Measurements from ENCODE around the gene TRMT61A.

TRMT61A gene

DNA sequence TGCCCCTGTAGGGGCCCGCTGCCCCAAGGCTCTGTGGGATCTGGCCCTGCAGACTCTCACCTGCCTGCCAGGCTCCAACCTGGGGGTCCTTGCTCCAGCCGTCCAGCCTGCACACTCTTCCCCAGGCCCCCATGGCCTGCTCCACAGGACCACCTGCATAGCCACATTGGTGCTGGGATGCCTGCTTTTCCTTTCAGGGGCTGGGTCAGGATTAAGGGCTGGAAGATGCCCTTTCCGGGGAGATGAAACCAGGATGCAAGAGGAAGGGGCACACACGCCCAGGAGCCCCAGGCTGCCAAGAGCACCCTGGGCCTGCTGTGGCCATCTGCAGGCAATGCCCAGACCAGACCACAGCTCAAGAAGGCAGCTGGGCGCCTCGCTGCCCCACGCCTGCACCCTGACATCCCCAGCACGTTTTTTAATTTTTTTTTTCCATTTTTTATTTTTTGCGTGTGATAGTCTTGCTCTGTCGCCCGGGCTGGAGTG lies 18.5 kb downstream of the TRMT61A start:
- DNase-seq (ENCODE audit: low spot score) = no peak

DNA sequence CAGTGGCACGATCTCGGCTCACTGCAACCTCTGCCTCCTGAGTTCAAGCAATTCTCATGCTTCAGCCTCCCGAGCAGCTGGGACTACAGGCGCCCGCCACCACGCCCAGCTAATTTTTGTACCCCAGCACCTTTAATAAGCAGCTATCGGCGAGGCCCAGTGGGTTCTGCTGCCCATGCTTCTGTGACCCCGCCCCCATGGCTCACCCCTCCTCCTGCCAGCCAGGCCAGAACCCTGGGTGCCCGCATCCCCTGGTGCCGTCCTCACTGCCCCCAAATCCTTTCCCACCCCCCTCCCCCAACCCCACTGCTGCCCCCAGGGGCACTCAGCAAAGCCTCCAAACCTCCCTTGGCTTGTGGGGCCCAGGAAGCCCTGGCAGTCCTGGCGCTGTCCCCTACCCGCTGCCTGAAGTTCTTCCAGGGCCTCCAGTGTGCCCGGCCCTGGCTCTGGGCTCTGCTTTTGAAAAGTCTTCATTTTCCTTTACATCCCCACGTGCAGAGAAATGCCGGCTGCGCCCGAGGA lies 19.0 kb downstream of the TRMT61A start:
- no peak for DNase-seq (ENCODE audit: low spot score)

GRCh38 chr14:103548463-103549351 lies 19.7 kb downstream of the TRMT61A start:
- no peak for DNase-seq (ENCODE audit: low spot score)

DNA sequence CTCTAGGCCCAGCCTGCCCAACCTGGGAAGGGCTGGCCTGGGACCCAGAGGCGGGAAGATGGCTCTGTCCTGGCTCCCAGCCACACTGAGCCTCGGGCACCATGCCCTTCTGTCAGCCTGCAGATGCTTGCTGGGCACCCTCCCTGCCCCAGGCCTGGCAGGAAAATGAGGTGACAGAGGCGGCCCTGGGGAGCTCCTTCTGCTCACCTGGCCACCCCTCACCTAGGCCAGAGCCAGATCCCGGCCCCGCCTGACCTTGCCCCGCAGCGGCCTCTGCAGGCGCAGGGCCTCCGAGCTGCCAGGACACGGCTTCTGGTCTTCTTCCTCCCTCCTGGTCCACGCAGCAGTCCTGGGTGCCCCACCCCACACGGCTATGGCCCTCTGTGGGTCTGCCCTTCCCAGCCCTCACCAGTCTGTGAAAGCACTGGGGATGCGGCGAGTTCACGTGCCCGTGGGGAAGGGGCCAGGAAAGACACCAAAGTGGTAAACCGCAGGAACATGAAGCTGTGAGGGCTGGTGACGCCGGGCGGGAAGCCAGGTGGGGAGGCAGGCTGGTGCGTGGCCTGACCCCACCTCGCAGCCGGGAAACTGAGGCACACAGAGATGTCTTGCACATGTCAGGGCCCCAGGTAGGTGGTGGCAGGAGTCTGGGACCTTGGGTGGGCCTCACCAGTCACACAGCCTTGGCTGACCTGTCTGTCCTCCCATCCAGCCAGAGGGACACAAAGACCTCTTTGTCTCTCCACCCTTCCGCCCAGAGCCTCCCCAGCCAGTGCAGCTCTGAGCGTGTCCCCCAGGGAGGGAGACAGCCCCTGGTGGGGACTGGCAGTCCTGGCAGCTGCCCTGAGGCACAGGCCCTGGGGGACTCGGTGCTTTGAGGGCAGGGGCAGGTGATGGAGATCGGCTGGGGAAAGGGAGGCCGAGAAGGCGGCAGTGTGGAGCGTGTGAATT lies 20.6 kb downstream of the TRMT61A start:
- DNase-seq (ENCODE audit: low spot score) = peak; percentile 95

- no peak for DNase-seq (ENCODE audit: low spot score)
These were observed 21.7 kb downstream of the TRMT61A start for GRCh38 chr14:103550451-103551337.

- DNase-seq (ENCODE audit: low spot score) = no peak
These were observed 22.4 kb downstream of the TRMT61A start for GRCh38 chr14:103551338-103551762.

DNA sequence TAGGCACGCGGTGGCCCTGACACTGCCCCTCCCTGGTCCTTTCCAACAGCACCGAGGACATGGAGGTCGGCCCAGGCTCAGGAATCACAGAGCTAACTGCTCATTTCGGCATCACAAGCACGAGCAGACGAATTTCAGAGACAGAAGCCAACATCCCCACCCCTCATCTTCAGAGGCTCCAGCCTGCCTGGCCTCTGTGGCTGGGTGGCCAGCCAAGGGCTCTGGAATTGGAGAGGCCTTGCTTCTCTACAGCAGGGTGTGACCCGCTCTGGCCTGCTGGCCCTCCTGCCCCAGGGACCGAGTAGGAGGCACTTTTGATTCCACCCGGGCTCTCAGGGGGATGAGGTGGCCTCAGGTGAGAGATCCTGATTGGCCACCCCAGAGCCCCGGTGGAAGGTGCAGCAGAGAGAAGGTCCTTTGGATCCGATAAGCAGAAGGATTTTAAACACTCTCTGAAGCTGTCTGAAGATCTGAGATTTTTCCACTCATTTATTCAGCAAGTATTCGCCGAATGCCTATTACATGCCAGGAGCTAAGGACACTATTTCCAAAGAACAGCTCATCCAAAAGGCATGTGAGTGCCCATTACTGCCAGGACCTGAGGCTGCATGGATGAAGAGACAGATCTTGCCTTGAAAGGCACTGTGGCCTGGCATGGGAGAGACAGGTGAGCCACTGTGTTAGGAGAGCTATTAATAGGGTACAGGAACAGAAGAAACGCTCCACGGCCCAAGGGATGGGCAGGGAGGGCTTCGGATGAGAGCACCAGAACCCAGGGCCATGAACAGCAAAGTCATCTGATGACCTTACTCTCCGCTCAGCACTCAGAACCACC lies 23.2 kb downstream of the TRMT61A start:
- DNase-seq (ENCODE audit: low spot score) = no peak

GRCh38 chr14:103552846-103553210 lies 23.8 kb downstream of the TRMT61A start:
- DNase-seq (ENCODE audit: low spot score) = no peak

- DNase-seq (ENCODE audit: low spot score) = no peak
These were observed 26.8 kb downstream of the TRMT61A start for GRCh38 chr14:103555559-103556337.

DNA sequence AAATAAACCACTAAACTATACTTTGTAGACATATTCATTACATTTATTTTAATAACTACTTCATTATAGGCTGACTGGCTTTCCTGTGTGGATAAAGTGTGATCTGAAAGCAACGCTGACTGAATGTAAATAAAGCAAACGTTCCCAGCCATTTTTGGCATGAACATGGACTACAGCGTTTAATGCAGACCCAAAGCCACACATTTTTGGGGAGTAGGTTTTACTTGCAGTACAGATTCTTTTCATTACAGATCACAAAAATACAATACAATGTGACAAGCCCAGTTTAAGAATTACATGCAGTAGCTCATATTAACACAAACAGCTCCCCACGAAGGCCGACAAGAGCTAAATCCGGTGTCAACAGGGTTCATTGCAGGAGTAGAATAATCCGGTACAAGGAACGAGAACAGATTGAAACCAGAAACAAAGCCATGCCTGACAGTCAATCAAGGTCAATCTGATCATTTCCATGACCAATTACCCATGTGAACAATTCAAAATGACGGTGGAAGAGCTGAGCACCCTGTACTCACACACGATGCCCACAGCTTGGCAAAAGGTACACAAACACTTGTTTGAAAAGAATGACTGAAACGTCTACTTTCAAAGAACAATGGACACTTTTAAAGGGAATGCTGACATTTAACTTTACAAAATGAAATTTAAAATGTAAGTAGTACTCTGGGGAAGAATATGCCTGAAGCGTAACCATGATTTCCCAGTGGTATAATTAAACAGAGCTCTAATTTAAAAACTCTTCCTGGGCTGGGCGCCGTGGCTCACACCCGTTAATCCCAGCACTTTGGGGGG lies 28.2 kb downstream of the TRMT61A start:
- DNase-seq (ENCODE audit: low spot score) = no peak

- DNase-seq (ENCODE audit: low spot score) = no peak
These were observed 29.3 kb downstream of the TRMT61A start for GRCh38 chr14:103558071-103558882.

DNA sequence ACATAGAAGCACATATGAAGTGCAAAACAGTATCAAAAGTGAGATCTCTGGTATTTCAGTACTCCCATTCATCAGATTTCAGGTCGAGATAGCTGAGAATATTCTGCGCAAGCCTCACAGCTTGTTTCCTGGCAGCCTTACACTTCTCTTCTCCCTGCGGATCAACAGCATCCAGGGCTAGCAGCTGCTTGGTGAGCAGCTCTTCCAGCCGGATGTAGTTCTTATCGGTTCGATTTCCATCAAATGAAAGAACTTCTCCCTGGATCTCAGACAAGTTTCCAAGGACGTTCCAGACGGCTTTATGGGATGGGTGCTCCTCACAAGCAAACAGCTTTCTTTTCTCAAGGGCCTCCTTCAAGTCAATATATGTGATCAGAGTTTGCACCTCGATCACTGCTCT lies 30.8 kb downstream of the TRMT61A start:
- DNase-seq (ENCODE audit: low spot score) = no peak

GRCh38 chr14:103560691-103561090 lies 31.7 kb downstream of the TRMT61A start:
- no peak for DNase-seq (ENCODE audit: low spot score)

- peak; percentile 70 for DNase-seq (ENCODE audit: low spot score)
These were observed 32.6 kb downstream of the TRMT61A start for GRCh38 chr14:103561381-103562178.

DNA sequence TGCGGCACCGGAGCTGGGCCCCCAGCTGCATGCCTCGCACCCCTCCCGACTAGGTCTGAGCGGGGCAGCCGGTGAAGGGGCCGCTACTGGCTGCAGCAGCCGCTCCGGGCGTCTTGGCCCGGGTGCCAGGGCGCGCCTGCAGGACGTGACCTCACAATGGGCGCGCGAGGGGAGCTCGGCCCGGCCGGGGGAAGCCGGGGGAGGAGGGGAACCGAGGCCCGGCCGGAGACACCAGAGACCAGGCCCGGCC lies 33.1 kb downstream of the TRMT61A start:
- no peak for DNase-seq (ENCODE audit: low spot score)

DNA sequence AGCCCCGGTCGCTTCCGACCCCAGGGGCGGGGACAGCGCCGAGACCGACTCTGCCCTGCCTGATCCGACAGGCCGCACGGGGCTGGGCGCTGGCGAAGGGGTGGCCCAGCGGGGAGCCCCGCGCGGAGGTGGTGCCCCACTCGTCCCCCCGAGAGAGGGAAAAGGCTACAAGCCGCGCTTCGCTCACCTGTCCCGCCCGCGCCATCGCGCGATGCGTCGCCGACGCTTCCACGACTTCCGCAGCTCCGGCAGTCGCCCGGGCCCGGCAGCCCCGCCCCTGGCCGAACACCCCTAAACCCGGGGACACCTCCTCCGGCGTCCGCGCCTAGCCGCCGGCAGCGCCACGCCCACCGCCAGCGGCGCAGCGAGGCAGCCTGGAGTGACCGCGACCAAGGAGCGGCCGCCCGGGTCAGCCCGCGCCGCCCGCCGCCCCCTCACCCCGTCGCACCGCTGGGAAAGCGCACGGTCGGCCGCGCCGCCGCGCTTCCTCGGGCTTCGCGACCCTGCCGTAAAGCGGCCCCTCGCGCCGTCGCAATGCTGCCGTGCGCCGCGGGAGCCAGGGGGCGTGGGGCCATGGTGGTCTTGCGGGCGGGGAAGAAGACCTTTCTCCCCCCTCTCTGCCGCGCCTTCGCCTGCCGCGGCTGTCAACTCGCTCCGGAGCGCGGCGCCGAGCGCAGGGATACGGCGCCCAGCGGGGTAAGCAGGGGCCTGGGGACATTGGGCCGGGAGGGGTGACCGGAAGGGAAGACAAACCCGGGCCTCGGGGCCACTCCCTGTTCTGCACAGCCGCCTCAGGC lies 33.6 kb downstream of the TRMT61A start, which contains the start of the genes BAG5 and COA8:
Gene BAG5 (minus strand): TSS at position 229 of the 797 bp plus-strand sequence. CDS start 1,493 bp downstream, outside the sequence.
Gene COA8 (plus strand): TSS at position 532 of the 797 bp plus-strand sequence. CDS start 42 bp downstream, at position 574.
- DNase-seq (ENCODE audit: low spot score) = peak; percentile 80

Data from COLO829 (cell line).